T follicular helper cell (primary cell): ENCODE measurements around the gene USP35.
"Not testable (repeated sequence)": the region's sequence is repeated elsewhere in the genome, so short reads cannot be mapped to it uniquely, and the experiment has no call there.

ENCODE experiments used
- DNase-seq: peaks from one replicate; pipeline ENCODE4 v3.0.0-alpha.2; 2020; ENCODE audit warnings: low read depth

USP35 gene

DNA sequence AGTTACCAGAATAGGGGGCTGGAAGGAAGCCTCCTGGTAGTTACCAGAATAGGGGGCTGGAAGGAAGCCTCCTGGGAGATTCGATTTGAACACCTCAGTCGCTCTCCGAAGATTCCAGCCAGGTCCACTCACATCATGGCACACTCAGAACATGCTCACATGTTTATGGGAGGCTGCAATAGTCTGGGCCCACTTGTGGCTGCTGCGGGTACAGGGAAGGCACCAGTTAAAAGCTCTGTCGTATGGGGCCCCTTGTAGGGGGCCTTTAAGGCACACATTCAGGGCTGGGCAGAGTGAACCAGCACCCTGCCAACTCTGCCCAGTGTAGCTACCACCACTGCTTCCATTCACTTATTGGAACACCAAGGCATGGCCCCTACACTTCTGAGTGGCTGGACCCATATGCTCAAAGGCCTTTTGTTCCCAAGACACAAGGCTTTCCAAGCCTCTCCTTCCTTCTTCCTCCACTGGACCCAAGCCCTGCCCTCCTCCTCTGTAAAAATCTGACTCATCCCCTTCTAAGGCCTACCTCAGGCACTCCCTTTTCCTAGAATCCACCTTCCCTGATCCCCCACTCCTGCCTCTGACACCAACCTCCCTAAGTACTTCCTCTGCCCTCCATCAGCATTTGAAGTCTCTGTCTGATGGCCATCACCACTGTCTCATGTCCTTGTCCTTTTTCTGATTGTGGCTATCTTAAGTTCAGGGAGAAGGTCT is 28.0 kb downstream of the USP35 start:
- no peak for DNase-seq

DNA sequence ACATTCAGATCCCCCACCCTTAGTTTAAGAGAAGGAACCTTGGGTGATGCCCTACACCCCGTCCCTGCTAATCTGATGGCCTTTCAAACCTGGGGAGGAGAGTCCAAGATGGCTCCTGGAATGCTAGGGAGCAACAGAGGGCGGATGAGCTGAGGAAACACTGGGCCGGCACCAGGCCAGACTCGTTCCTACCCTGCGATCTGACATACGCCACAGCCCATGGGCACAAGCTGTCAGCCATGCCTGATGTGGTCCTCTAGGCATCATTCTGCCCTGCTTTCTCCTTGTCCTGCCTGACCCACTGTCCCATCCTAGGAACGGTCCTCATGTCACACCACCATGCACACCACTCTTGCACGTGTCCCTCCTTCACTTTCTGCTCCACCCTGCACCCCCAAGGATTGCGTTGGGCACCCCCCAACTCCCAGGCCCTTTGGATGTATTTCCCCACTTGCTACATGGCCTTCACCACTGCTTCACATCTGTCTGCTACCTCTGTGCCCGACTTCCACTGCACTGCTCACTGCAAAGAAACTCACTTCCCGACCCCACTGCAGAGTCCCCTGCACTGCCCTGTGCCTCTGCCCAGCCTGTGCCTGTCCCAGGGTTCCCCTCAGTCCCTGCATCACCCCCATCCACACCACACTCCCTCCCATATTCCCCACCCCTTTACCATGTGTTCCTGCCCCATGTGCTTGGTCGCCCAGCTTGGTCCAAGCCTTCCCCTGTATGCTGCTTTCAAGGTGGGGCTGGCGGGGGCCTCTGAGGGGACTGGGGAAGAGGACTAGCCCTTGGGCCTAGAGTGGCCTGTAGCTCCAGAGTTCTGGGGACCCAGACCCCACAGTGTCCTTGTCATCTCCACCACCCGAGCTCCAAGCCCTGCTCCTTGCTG is 29.2 kb downstream of the USP35 start:
- no peak for DNase-seq

DNA sequence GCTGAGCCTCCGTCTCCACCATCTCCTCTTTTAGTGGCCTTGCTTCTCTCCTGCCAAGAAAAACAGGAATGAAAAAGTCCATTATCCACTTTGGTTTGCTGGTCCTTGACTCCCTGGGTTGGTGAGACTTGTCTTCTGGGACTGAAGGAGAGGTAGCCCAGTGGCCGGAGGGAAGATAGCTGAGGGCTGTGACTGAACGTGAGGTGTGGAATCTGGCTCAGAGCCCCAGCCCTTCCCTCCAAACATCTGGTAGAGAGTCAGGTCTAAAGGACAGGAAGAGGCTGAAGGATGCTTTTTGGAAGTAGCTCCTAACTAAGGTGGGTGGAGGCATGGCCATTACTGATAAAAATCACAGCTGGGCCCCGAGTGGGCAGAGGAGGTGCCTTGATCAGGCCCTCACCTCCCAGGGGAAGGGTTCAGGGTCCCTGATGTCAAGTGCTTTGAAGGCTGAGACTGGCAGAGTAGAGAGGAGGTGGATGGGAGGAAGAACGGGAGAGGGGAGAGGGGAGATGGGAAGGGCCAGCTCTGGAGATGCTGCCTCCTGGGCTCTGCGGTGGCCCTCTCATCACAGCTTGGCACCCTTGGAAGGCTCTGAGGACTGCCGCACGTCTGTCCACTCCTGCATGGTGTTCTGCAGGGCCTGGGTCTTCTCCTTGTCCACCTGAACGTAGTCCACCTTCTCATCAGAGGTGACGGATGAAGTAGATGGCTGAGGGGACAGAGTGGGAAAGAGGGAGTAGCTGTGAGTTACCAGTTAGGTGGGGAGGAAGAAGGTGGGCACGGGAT is 30.2 kb downstream of the USP35 start:
- no peak for DNase-seq

DNA sequence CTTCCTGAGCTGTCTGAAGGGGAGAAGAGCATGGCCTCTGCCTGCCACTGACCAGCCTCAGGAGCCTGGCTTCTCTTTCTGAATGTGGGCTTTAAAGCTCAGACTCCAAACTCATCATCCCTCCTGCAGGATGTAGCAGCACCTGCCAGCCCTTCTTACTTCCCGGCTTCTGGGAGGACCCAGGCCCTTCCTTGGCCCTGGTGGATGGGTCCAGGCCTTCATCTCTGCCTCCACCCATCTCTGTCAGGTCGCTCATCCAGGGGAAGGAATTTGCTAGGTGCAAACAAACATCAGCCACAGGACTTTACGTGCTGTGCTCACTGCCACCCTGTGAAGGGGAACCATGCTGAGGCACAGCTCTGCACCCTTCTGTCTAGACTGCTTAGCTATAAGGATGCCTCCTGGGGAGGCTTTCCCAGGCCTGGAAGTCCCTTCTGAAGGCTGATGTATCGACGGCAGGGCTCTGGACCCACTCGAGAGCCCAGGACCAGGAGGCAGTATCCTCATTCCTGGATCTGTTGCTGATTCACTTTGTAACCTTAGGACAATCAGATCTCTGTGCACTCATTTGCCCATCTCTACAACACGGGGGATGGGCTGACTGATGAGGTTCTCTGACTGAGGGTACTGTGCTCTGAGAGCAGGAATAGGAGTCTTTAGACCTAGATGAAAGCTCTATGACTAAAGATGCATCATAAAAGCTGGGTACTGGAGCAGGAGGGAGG is 30.9 kb downstream of the USP35 start:
- DNase-seq, result no peak

DNA sequence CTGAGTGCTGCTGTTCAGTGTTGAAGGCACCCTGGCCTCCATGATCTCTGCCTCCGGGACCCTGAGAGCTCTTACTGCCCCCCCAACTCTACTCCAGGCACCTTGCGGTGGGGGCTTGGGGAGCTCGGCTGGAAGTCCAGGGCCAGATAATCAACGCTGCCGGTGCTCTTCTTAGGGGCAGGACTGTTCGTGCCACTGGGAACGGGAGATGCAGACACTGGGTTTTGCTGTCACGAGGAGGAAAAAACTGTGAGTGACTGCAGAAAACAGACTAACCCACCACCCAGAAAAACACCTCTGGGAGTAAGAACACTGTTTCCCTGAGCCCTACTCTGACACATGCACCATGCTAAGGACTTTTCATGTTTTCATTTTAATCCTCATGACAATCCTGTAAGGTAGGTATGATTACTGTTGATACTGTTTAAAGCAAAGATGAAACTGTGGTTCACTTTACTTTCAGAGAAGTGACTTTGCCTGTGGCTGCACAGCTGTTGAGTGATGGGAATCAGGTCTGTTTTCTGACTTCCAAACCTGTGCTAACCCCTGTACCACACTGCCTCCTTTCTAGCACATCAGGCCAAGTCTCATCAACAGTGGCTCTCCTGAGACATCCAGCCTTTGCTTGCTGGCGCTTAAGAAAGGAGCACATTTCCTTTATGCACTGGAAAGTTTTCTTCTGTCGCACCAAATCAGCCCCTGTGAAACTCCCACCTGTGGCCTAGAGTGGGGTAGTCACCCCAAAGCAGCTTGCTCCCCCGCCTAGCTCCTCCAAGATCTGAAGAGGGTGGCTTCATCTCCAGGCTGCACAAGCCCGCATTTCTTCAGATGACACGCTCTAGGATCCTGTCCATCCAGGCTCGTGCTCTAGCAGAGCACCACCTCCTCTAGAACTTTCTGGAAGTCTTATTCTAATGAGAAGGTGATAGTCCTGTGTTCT is 31.8 kb downstream of the USP35 start:
- DNase-seq, result no peak

DNA sequence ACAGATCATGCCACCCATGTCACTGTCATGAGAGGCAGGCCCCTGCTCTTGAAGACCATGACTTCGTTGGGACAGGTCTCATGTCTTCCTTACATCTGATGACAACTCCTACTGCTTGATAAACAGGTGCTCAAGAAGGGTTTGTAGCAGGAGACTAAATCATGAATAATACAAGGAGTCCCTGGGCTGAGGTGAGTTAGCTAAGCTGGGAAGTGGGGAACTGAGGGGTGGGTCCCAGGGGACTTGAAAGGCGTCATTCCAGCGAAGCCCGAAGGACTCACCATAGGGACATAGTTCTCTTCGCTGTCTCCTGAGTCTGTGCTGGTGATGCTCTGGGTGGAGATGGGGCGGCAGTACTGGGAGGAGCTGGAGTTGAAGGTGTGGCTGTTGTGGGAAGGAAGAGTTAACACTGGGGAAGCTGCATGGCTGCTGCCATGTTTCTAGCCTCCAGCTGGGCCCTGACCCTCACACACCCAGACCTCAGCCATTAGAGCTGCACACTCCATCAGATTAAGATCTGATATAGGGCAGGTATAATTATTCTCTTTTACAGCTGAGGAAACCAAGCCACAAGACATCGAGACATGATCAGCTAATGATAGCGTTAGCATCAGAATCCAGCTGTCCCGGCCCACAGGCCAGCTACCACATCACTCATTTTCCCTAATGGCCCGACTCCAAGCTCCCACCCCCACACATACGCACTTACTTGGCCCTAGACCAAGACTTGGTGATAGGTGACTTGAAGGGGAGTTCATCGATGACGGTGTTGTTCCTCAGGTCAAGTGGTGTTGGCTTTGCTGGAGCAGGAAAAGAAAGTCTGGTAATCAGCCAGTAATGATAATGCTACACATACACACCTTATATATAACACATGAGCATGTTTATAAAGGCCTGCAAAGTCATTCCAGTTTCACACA is 32.9 kb downstream of the USP35 start:
- no peak for DNase-seq

DNA sequence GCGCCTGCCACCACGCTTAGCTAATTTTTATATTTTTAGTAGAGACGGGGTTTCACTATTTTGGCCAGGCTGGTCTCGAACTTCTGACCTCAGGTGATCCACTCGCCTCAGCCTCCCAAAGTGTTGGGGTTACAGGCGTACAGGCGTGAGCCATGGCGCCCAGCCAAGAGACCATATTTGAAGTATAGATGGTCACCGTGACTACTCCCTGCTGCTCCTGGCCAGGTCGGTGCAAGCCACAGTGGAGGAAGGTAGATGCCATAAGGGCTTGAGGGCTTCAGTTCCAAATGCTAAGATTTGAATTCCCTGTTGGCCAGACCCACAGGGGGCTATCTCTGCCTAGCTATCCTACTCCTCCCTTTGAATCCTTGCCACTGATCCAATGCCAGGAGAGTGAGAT is 34.0 kb downstream of the USP35 start:
- DNase-seq, result not testable (repeated sequence)

DNA sequence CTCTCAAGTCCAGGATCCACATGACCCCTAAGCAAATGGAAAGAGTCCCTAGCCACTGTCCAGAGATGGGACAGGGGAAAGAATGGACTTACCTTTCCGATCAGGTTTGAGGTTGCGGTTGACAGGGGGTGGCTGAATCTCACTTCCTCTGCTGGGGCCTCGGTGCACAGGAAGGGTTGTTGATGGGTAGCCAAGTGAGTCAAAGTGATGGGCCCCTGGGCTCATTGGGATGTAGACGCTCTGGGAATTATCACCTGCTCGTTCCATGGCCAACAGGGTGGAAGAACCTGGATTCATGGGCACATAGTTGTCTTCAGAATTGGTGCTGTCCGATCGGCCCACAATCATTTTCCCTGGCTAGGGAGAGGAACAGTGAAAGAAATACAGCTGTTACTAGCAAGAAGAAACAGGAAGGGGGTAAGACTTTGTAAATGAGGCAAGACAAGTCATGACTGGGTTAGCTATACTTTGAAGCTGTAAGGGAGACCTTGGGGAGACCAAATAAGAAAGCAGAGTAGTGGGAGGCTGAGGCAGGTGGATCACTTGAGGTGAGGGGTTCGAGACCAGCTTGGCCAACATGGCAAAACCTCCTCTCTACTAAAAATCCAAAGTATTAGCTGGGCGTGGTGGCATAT is 34.7 kb downstream of the USP35 start:
- DNase-seq, result no peak

DNA sequence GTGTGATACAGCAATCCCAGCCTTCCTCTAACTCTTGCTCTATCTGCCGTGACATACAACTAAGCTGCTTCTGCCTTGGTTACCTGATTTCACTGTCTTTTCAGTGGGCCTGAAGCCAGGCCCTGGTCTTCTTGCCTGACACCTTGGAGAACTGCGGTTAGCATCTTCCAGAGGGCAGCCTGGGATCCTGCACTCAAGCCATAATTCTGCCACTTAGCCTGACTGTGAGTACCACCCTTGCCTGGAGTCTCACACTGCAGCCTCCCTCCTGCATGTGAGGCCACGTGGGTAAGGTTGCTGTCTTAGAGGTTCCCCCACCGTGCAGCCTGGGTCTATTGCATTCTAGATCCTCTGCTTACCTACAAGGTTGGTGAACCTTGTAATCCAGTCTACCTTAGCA is 35.8 kb downstream of the USP35 start:
- no peak for DNase-seq

DNA sequence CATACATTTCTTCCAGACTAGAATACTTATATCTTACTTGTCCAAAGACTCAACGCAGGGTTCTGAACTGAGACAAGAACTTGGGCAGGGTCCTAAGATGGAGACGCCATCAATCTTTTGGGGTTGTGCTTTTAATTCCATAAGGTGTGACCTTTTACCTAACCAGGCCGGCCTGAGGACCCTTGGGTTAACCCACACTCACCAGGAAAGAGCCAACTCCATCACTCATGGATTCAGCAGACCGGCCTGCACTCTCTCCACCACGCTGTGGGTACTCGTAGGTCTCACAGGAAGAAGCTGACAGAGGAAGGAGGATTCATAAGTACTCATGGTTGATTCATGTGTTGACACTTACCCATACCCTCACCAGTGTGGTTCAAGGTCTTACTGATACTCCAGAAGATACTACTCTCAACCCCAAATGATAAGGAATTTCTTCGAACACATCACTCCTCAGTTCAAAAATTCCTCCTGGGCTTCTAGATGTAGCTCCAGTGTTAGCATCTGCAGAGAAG is 36.2 kb downstream of the USP35 start:
- no peak for DNase-seq

DNA sequence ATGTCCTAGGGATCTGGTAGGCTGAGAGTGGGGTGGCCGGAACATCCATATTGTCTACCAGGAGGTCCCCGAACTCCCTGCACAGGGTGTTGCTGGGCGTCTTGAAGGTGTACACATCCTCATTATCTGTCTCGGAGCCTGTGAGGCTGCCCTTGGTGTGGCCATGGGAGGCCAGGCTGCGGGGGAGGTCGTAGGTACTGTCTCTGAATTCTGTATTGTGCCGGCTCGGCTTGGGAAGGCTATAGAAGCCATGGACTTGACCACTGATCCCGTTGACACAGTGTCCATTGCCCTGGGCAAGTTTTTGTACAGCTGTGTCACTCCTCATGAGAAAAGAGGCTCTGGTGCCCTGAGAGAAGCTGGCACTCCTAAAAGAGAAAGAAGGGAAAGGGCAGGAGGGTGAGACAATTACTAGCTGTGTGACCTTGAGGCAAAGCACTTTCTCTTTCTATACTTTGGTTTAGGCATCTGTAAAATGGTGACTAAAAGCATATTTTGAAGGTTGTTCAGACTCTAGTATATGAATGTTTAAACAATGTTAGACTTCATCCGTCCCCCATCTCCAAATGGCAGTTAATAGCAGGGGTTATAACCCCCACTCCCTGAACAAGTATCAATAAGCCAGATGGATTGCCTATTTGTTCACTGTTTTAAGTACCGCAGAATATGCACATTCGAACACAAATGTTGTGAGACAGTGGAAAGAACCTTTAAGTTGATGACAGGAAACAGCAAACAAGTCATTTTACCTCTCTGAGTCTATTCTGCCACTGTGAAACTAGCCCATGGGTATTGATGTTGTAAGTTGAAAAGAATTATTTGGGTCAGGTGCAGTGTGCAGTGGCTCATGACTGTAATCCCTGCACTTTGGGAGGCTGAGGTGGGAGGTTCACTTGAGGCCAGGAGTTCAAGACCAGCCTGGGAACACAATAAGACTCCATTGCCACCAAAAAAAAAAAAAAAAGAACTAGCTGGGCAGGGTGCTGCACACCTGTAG is 38.3 kb downstream of the USP35 start:
- no peak for DNase-seq

DNA sequence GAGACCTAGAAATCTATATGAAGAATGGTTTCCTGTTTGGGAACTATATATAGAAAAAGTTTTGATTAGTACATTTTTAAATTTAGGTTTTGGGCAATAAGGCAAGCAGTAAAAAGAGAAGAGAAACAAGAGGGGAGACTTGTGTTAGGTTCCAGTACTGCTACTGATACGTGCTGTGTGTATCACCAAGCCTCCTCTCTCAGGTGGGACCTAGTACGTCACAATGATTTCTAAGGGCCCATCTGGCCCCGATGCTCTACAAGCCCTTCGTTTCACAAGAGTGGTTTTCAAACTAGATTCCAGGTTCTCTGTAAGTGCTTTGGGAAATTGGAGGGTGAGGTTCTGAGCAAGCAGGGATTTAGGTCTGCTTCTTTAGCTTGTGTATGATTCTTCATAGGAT is 39.2 kb downstream of the USP35 start:
- no peak for DNase-seq

DNA sequence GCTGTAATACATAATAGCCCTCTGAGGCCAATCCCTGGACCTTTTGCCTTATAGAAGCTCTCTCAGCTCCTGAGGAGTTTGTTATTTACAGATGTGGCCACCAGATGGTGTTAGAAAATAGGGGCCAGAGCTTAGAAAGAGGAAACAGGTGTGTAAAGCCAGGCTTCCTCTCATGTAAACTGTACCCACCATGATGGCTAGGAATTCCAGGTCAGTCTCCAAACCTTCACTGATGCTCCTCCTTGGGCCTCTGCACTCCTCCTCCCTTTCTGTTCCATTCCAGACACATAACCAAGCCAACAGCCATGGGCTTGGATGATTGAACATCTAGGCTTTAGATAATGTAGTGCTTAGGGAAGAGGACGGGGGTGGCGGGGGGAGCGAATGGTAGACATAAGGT is 39.7 kb downstream of the USP35 start:
- no peak for DNase-seq

DNA sequence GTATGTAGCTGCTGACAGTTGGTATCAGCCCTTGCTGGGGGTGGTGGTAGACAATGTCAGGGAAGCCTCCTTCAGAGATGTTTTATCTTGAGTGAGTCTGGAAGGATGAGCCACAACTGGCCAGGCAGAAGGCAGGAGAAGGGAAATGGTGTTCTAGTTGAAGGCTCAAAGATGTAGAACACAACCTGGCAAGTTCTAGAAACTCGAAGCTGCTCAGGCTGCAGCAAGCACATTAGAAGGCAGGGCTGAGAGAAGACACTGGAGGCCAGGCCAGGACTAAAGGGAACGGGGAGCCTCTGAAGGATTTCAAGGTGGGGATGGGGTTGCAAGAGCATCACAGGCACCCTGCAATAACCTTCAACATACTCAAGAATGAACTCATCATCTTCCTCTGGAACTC is 40.4 kb downstream of the USP35 start:
- DNase-seq, result no peak

DNA sequence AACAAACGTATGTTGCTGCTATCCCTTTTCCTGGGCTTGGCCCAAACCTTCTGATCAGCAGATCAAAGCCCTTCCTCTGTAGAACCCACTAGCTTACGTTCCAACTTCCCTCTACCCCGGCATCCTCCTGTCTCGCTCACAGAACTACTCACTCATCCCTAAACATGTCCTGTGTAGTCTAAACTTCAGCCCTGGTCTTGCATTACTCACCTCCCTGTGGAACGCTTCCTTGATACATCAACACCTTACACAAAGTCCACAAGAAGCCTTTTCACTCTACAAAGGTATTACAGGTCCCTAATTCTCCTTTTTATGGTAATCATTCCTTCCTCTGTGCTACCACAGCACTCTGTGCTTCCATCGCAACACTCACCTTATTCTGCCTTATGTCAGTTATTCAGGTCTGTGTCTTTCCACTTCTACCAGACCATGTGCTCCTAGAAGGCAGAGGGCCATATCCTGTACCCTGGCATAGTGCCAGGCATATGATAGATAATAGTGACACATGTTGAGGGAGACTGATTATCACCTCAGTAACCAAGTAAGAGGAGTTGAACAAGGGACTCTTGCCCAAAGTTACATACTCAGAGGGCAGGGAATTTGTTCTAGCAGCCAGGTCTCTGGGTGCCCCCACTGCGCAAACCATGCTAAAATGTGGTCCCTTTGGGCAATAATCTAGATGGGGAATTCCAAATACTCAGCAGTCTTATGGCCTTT is 41.6 kb downstream of the USP35 start:
- no peak for DNase-seq

DNA sequence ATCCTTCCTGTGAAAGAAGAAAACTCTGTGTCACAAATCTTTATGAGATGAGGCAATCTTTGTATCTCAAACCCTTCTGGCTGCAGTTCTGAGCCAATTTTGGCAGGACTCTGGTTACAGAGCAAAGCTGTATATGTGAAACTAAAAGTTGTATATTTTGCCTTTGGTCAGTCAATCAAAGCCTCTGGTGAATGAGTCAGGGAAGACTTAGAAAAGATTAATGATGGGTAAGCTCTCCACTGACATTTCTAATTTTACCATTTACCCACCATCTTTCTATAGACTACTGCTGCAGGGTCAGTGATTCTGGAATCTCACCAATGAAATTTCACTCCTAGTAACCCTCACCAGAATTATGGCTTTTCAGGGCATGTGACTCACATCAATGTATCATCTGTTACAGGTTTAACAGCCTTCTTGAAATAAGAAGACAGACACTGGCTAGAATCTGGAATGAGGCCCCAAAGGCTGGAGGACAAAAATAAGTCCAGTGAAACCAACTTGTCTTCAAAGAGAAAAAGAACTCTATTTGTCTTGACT is 43.3 kb downstream of the USP35 start:
- no peak for DNase-seq

DNA sequence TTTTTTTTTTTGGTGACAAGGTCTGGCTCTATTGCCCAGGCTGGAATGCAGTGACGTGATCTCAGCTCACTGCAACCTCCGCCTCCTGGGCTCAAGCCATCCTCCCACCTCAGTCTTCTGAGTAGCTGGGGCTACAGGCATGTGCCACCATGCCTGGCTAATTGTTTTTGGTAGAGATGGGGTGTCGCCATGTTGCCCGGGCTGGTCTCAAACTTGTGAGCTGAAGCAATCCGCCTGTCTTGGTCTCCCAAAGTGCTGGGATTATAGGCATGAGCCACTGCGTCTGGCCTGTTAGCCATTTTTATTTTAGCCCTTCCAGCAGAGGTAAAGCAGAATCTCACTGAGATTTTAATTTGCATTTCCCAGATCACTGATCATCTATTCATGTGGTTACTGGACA is 44.3 kb downstream of the USP35 start:
- not testable (repeated sequence) for DNase-seq
